GM10847 (cell line): ENCODE data around the gene ZNF311.

Experiments
- POLR2A ChIP-seq: IDR thresholded peaks from 2 replicates; pipeline ENCODE4 v1.6.1; 2011; ENCODE audit not compliant: insufficient read length; ENCODE audit errors: extremely low read depth

Gene ZNF311

DNA sequence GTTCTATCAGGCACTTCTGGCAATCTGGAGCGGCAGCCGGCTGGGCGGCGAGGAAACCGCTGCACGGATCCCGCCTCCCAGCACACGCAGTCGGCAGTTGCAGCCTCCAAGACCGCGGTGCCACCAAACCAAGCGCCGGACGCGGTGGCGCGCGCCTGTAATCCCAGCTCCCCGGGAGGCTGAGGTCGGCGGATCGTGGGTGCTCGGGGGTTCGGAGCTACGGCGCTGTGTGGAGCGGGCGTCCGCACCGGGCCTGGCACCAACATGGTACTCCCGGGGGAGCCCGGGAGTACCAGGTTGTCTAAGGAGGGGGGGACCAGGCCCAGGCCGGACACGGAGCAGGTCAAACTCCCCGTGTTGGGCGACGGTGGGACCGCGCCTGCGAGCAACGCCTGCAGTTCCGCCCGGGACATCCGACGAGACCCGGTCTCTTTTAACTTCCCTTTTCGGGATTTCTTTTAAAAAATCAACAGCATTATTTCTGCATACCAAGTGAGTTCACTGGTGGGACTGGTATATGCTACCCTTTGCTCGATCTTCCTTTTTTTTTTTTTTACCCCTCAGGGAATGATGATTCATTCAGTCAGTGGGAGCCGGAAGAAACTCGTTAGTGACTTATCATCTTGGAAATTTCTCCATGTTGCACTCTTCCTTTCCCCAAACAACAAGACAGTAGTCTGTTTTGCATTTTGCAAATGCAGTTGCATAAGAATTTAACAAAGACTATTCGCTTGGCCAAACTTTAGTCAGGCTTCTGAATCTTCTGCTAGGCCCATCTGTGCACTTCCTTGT is 27.6 kb downstream of the ZNF311 start:
- TF ChIP-seq POLR2A: no peak

DNA sequence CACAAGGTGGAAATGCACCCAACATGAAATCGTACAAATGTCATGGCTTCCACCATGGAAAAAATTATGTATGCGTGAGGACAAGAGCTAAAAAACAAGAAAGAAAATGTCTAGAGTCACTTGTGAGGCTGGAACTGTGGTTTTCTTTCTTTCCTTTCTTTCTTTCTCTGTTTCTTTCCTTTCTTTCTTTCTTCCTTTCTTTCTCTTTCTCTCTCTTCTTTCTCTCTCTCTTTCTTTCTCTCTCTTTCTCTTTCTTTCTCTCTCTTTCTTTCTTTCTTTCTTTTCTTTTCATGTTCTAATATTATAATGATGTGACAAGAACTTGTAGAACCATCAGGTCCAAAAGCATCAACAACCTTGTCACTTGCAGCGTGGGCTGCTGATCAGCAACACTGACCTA is 28.4 kb downstream of the ZNF311 start:
- TF ChIP-seq POLR2A: no peak

DNA sequence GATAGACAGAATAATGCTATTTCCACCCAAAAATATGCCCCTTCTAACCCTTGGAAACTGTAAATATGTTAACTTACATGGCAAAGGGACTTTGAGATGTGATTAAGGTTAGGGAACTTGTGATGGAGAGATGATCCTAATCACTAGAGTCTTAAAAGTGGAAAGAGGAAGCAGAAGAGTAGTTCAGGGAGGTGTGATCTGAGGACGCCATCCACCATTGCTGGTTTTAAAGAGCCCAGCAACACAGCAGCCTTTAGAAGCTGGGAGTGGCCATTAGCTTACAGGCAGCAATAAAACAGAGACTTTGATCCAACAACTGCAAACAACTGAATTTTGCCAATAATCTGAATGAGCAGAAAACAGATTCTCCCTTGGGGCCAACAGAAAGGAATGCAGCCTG is 30.6 kb downstream of the ZNF311 start:
- no peak for TF ChIP-seq POLR2A

DNA sequence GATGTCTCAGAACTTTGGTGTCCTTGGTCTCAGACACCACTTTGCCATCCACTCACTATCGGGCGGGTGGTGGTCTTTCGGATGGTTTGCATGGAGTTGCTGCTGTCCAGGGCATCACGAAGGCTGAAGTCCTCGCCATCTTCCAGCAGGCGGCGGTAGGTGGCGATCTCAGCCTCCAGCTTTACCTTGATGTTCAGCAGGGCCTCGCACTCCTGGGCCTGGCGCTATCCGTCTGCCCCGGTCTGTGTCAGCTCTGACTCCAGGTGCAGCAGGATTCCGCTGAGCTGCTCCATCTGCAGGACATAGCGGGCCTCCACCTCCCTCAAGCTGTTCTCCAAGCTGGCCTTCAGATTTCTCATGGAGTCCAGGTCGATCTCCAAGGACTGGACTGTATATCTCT is 36.0 kb downstream of the ZNF311 start:
- TF ChIP-seq POLR2A: no peak

DNA sequence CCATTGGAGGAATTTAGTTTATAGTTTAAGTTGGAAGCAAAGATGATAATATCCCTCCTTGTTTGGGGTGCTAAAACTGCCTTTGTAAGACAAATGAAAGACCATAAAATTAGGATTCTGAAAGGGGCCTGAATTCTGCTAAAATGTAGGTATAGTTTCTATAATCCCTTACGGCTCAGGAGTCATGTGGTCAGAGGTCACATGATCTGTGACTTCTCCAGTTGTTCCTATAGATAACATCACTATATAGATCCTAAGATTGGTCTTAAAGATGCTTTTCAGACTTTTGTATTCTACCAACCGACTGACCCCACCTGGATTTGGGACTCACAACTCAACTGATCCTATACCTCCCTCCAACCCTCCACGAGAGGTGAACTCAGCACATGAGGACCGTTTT is 36.6 kb downstream of the ZNF311 start:
- TF ChIP-seq POLR2A: no peak

GRCh38 chr6:28965706-28966105 is 39.4 kb downstream of the ZNF311 start:
- no peak for TF ChIP-seq POLR2A

DNA sequence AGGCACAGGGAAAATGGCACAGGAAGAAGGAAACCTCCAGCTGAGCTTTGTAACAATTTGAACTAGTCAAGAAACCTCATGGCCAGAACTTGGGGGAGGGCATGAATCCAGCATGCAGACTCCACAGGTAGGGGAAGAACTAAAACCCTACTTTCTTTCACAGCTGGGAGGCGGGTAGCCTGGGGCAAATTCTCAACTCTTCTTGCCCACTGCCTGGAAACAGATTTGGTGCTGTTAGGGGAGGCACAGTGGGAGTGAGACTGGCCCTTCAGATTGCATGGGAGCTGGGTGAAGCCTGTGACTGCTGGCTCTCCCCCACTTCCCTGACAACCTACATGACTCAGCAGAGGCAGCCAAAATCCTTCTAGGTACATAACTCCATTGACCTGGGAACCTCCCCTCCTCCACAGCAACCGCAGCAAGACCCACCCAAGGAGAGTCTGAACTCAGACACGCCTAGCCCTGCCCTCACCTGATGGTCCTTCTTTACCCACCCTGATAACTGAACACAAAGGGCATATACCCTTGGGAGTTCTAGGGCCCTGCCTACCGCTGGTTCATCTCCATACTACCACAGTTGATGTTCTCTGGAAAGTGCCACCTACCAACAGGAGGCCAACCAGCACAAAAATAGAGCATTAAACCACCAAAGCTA is 44.1 kb downstream of the ZNF311 start:
- TF ChIP-seq POLR2A: no peak

DNA sequence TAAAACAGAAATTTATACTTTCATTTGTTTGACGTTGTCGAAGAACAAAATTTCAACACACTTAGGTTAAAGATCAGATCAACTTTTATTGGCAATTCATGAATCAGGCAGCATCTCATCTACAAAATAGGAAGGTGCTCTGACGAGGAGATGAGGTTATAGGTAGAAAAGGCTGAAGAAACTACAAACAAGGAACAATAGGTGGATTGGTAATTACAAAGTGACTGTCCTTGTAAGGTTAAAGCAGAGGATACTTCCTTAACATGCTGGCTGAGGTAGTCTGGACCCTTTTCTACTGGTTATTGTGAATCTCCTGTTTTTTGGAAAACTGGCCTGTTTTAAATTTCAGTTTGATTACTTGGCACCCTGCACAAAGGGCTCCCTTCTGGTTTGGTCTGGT is 48.8 kb downstream of the ZNF311 start:
- no peak for TF ChIP-seq POLR2A

- no peak for TF ChIP-seq POLR2A
Observed at GRCh38 chr6:28953585-28954258, 51.4 kb downstream of the ZNF311 start.

GRCh38 chr6:28953039-28953584 is 52.0 kb downstream of the ZNF311 start:
- no peak for TF ChIP-seq POLR2A

- no peak for TF ChIP-seq POLR2A
Observed at GRCh38 chr6:28948782-28949486, 56.2 kb downstream of the ZNF311 start.

GRCh38 chr6:28947831-28948270 is 57.3 kb downstream of the ZNF311 start:
- no peak for TF ChIP-seq POLR2A

DNA sequence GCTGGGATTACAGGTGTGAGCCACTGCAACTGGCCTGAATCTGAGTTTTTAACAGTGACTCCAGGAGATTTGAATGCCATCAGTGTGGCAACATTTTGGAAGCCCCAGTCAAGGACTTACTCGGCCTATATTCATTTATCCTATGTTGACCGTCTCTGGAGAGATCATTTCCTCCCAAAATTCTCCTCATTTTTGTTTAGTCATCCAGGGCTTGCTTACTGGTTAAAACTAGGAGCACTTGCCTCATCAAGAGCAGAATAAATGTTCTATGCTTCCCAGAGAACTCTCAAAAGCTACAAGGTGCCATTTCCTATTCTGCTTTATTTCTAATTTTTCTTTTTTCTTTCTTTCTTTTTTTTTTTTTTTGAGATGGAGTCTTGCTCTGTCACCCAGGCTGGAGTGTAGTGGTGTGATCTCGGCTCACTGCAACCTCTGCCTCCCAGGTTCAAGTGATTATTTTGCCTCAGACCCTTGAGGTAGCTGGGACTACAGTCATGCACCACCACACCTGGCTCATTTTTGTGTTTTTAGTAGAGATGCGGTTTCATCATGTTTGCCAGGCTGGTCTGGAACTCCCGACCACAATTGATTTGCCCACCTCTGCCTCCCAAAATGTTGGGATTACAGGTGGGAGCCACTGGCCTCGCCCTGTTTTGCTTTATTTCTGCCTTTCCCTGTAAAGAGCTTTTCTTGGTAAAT is 57.9 kb downstream of the ZNF311 start:
- TF ChIP-seq POLR2A: no peak

GRCh38 chr6:28945349-28945748 is 59.8 kb downstream of the ZNF311 start:
- TF ChIP-seq POLR2A: no peak
